K562 (cell line): ENCODE measurements around the gene NFIC. TPM values are rescaled to one million over a fixed set of nuclear protein-coding genes. Genes with fewer than 3 reads are reported as not detected.

ENCODE experiments used
- ADNP ChIP-seq: fragments of 200-800 bp; sonication (Bioruptor generic); IDR thresholded peaks from 2 replicates; pipeline ENCODE4 v1.6.1; 2016; ENCODE audit warnings: missing genetic modification characterization, missing compliant biosample characterization
- DMBX1 ChIP-seq: fragments of 250-450 bp; sonication (Bioruptor Pico); IDR thresholded peaks from 2 replicates; pipeline ENCODE4 v1.8.0; 2022; ENCODE audit warnings: inconsistent platforms, mild to moderate bottlenecking, moderate library complexity, borderline replicate concordance
- EGR1 ChIP-seq: fragments of 450-650 bp; conservative IDR thresholded peaks from 2 replicates; pipeline ENCODE4 v1.6.1; 2017; ENCODE audit warnings: mild to moderate bottlenecking
- GATAD2B ChIP-seq: fragments of 450-650 bp; IDR thresholded peaks from 2 replicates; pipeline ENCODE4 v1.6.1; 2017; ENCODE audit warnings: mild to moderate bottlenecking, borderline replicate concordance
- KAT7 ChIP-seq: sonication (generic); formaldehyde crosslinking; IDR thresholded peaks from 2 replicates; pipeline ENCODE4 v1.8.0; 2022; ENCODE audit warnings: missing genetic modification reagents, mild to moderate bottlenecking, borderline replicate concordance
- KDM4B ChIP-seq, 2 experiments: fragments of 450-650 bp in 1 of 2; sonication (generic) in 1 of 2; IDR thresholded peaks; 2 replicates each; pipeline ENCODE4 v1.6.1; 2016 to 2017; ENCODE audit warnings: borderline replicate concordance in 2 of 2, antibody characterized with exemption in 1 of 2, low read depth in 1 of 2, mild to moderate bottlenecking in 1 of 2
- KLF13 ChIP-seq: fragments of 450-650 bp; IDR thresholded peaks from 2 replicates; pipeline ENCODE4 v1.6.1; 2016; ENCODE audit warnings: missing genetic modification characterization, low read depth, mild to moderate bottlenecking, missing compliant biosample characterization, moderate library complexity, borderline replicate concordance
- KLF6 ChIP-seq: fragments of 250-450 bp; sonication (Bioruptor Pico); IDR thresholded peaks from 2 replicates; pipeline ENCODE4 v1.4.0; 2020; ENCODE audit warnings: mild to moderate bottlenecking, moderate library complexity, borderline replicate concordance
- MBD2 ChIP-seq: sonication (generic); IDR thresholded peaks from 2 replicates; pipeline ENCODE4 v1.6.1; 2016; ENCODE audit warnings: low read depth, borderline replicate concordance
- PCBP1 ChIP-seq: fragments of 200-400 bp; formaldehyde crosslinking; IDR thresholded peaks from 2 replicates; pipeline ENCODE4 v1.6.1; 2018; ENCODE audit warnings: mild to moderate bottlenecking, low read depth, low read length; ENCODE audit not compliant: poor library complexity, severe bottlenecking
- POLR2G ChIP-seq: fragments of 200-400 bp; formaldehyde crosslinking; IDR thresholded peaks from 2 replicates; pipeline ENCODE4 v1.6.1; 2017; ENCODE audit warnings: low read depth, mild to moderate bottlenecking, antibody characterized with exemption, low read length, moderate library complexity
- RB1 ChIP-seq: fragments of 450-650 bp; IDR thresholded peaks from 2 replicates; pipeline ENCODE4 v1.6.1; 2017; ENCODE audit warnings: low read depth, mild to moderate bottlenecking
- RBFOX2 ChIP-seq: fragments of 200-400 bp; formaldehyde crosslinking; IDR thresholded peaks from 2 replicates; pipeline ENCODE4 v1.6.1; 2017; ENCODE audit warnings: low read depth, mild to moderate bottlenecking, low read length, moderate library complexity
- RUNX1 ChIP-seq: sonication (generic); IDR thresholded peaks from 2 replicates; pipeline ENCODE4 v1.6.1; 2016; ENCODE audit warnings: antibody characterized with exemption, low read depth
- SAFB2 ChIP-seq: fragments of 200-400 bp; formaldehyde crosslinking; IDR thresholded peaks from 2 replicates; pipeline ENCODE4 v1.6.1; 2018; ENCODE audit warnings: borderline replicate concordance, low read length, low read depth, moderate library complexity; ENCODE audit not compliant: severe bottlenecking
- SAP30 ChIP-seq: fragments of 200-600 bp; sonication (generic); IDR thresholded peaks from 2 replicates; pipeline ENCODE4 v1.6.1; 2012; ENCODE audit warnings: borderline replicate concordance, low read depth, mild to moderate bottlenecking, moderate library complexity, low read length, control low read depth, inconsistent platforms; ENCODE audit not compliant: insufficient read depth, poor library complexity, severe bottlenecking
- SMARCC2 ChIP-seq: fragments of 450-650 bp; IDR thresholded peaks from 2 replicates; pipeline ENCODE4 v1.6.1; 2017; ENCODE audit warnings: antibody characterized with exemption, moderate library complexity, mild to moderate bottlenecking, low read depth
- SP1 ChIP-seq: sonication (generic); formaldehyde crosslinking; IDR thresholded peaks from 2 replicates; pipeline ENCODE4 v1.8.1; 2022; ENCODE audit warnings: mild to moderate bottlenecking, missing genetic modification reagents
- SUPT5H ChIP-seq: fragments of 450-650 bp; IDR thresholded peaks from 2 replicates; pipeline ENCODE4 v1.6.1; 2016
- ZFX ChIP-seq: sonication (generic); formaldehyde crosslinking; IDR thresholded peaks from 2 replicates; pipeline ENCODE4 v1.8.0; 2022; ENCODE audit warnings: mild to moderate bottlenecking, missing genetic modification reagents, moderate library complexity
- ZNF24 ChIP-seq: fragments of 450-650 bp; IDR thresholded peaks from 2 replicates; pipeline ENCODE4 v1.6.1; 2016
- ZNF316 ChIP-seq: fragments of 450-650 bp; IDR thresholded peaks from 2 replicates; pipeline ENCODE4 v1.6.1; 2016
- ZNF780A ChIP-seq: fragments of 250-450 bp; sonication (Bioruptor Pico); IDR thresholded peaks from 2 replicates; pipeline ENCODE4 v1.5.0; 2021; ENCODE audit warnings: mild to moderate bottlenecking
- polyA plus RNA-seq, 8 experiments: library from polyadenylated mRNA; depleted of rRNA in 4 of 8; stranded (reverse) in 5 of 8; unstranded in 3 of 8; fragments of >200 nt; fragmentation: Nextera tagmentation in 2 of 8; fragmentation: Illumina TruSeq in 1 of 8; extraction: Ambion mirVana in 2 of 8; extraction: Trizol in 1 of 8; gene quantifications; 2 replicates each; pipeline versions ENCODE4 v1.2.1 to v1.2.3, GENCODE V29; 2011 to 2014; ENCODE audit warnings: inconsistent platforms in 1 of 8, missing spikeins in 1 of 8
- total RNA-seq, 7 experiments: library from RNA; depleted of rRNA in 6 of 7; stranded (reverse); fragments of >200 nt in 6 of 7; fragmentation: Illumina TruSeq in 2 of 7; extraction: Trizol in 2 of 7; gene quantifications; 2 replicates each; pipeline versions ENCODE4 v1.2.1 to v1.2.3, GENCODE V29; 2011 to 2021; ENCODE audit warnings: low replicate concordance in 1 of 7
- TF ChIP-seq, protein P1 (sequence below): fragments of 450-650 bp; formaldehyde crosslinking; IDR thresholded peaks from 2 replicates; pipeline ENCODE4 v1.4.0; 2020; ENCODE audit warnings: mild to moderate bottlenecking, moderate library complexity
- TF ChIP-seq, protein P2 (sequence below): fragments of 450-650 bp; formaldehyde crosslinking; IDR thresholded peaks from 2 replicates; pipeline ENCODE4 v1.4.0; 2022; ENCODE audit warnings: missing genetic modification characterization

The NFIC gene
- total and polyA plus RNA-seq, 9 of the 15 experiments (the other 6 are each of a cell fraction or from before 2014, with no cell fraction given) = 0.71 to 62.1 (median 6.9) TPM

DNA sequence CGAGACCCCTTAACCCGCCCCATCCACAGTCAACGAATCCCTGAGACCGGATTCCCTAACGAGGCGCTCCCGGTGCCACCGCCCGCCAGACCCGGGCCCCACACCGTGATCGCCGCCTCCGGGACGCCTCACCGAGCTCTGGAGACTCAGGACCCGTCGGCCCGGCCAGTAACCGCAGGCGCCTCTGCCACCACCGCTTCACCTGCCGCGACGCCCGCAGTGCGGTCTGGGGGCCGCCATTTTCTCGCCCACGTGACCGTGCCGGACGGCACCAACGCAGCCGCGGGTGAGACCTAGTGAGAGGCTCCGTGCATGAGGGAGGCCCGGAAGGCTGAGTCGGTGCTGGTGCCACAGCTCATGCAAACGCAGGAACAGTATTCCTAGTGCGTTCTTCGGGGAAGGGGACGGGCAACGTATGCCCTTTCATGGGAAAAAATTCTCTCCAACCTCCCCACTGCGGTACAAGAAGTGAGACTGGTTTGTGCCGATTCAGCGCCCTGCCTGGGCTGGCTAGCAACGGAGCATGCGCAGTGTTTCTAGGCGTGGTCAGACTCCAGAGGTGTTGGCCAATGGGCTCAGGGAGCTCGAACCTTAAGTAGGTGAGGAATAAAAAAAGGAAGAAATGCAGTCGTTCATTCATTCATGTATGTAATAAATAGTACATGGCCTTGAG is 134.2 kb downstream of the NFIC start, which contains the start of gene DOHH (continued):
- TF ChIP-seq SAFB2 (no peak), ZNF24 (peak; percentile 100), ZNF780A (CRISPR knock-in tag) (no peak), POLR2G (peak; percentile 99), SP1 (CRISPR knock-in tag) (peak; percentile 92), EGR1 (peak; percentile 81), KLF13 (tag) (peak; percentile 58; the same call in 1 of the 2 replicates), PCBP1 (peak; percentile 38), RUNX1 (peak; percentile 58; the same call in 1 of the 2 replicates), GATAD2B (no peak), ZNF316 (peak; percentile 95), ADNP (tag) (no peak), SUPT5H (peak; percentile 85), DMBX1 (CRISPR knock-in tag) (0 out of 2 replicates have a peak, but pooled peaks have one; percentile 17), SAP30 (peak; percentile 97), MBD2 (peak; percentile 99), KAT7 (CRISPR knock-in tag) (peak; percentile 93; the same call in 1 of the 2 replicates), ZFX (CRISPR knock-in tag) (peak; percentile 72), RBFOX2 (peak; percentile 98), SMARCC2 (no peak), KLF6 (CRISPR knock-in tag) (0 out of 2 replicates have a peak, but pooled peaks have one; percentile 21), KDM4B (IDR thresholded peaks at IDR 0.05; ENCODE audit: borderline replicate concordance in 2 of 2, low read depth in 1 of 2) (peak in 1 of 2 experiments; percentile 82; a peak in 1 of 4 replicates), RB1 (peak; percentile 91)
- TF ChIP-seq, protein P1, sequence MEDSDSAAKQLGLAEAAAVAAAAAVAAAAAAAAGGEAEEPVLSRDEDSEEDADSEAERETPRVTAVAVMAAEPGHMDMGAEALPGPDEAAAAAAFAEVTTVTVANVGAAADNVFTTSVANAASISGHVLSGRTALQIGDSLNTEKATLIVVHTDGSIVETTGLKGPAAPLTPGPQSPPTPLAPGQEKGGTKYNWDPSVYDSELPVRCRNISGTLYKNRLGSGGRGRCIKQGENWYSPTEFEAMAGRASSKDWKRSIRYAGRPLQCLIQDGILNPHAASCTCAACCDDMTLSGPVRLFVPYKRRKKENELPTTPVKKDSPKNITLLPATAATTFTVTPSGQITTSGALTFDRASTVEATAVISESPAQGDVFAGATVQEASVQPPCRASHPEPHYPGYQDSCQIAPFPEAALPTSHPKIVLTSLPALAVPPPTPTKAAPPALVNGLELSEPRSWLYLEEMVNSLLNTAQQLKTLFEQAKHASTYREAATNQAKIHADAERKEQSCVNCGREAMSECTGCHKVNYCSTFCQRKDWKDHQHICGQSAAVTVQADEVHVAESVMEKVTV (CRISPR knock-in tag) = no peak
- TF ChIP-seq, protein P2, sequence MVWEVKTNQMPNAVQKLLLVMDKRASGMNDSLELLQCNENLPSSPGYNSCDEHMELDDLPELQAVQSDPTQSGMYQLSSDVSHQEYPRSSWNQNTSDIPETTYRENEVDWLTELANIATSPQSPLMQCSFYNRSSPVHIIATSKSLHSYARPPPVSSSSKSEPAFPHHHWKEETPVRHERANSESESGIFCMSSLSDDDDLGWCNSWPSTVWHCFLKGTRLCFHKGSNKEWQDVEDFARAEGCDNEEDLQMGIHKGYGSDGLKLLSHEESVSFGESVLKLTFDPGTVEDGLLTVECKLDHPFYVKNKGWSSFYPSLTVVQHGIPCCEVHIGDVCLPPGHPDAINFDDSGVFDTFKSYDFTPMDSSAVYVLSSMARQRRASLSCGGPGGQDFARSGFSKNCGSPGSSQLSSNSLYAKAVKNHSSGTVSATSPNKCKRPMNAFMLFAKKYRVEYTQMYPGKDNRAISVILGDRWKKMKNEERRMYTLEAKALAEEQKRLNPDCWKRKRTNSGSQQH (CRISPR knock-in tag) = peak; percentile 83; the same call in 1 of the 2 replicates
